PC-3 (cell line): Measurements from ENCODE around the gene RIPK3. TPM values are rescaled to one million over a fixed set of nuclear protein-coding genes. Genes with fewer than 3 reads are reported as not detected.

Experiments used
- ATAC-seq: fragments of 200-7000 bp; cut with Tn5 transposase; 2 replicates; pipeline ENCODE4 v1.9.1; 2020; ENCODE audit warnings: mild to moderate bottlenecking, moderate library complexity
- BruUV-seq: library from RNA; stranded (reverse); fragments of 400-500 nt; replicated peaks from 2 replicates; lab custom pipeline; 2021; lab: Mats Ljungman, UMichigan
- CTCF ChIA-PET: fragments of 300-600 bp; sonication (Branson Sonifier 250); formaldehyde crosslinking; loops from one replicate; lab custom pipeline; 2022; ENCODE audit warnings: antibody characterized with exemption; lab: Charles Lee
- POLR2A ChIA-PET: fragments of 300-600 bp; sonication (Branson Sonifier 250); formaldehyde crosslinking; loops from one replicate; lab custom pipeline; 2022; ENCODE audit warnings: antibody characterized with exemption; ENCODE audit not compliant: unreplicated experiment; lab: Charles Lee
- DNase-seq: peaks from one replicate; pipeline ENCODE4 v3.0.0-alpha.2; 2015
- H2AFZ ChIP-seq: fragments of 300-600 bp; sonication (generic); 2 replicates; pipeline ENCODE4 v1.6.0; 2016; ENCODE audit warnings: antibody characterized with exemption, low read length
- H3F3A ChIP-seq: fragments of 300-600 bp; sonication (generic); one replicate; pipeline ENCODE4 v1.6.0; 2017; ENCODE audit warnings: antibody characterized with exemption, low read length, control low read depth, mild to moderate bottlenecking; ENCODE audit not compliant: unreplicated experiment
- H3K27ac ChIP-seq: fragments of 300-600 bp; sonication (generic); 2 replicates; pipeline ENCODE4 v1.5.1; 2016; ENCODE audit warnings: mild to moderate bottlenecking, low read length
- H3K27me3 ChIP-seq: fragments of 300-600 bp; sonication (generic); 2 replicates; pipeline ENCODE4 v1.6.1; 2016; ENCODE audit warnings: low read length, mixed read lengths
- H3K36me3 ChIP-seq: fragments of 300-600 bp; sonication (generic); 2 replicates; pipeline ENCODE4 v1.6.1; 2016; ENCODE audit warnings: low read depth, mixed run types, low read length, mixed read lengths
- H3K4me1 ChIP-seq: fragments of 300-600 bp; sonication (generic); 2 replicates; pipeline ENCODE4 v1.5.1; 2016; ENCODE audit warnings: low read length; ENCODE audit not compliant: insufficient read depth
- H3K4me2 ChIP-seq: fragments of 300-600 bp; sonication (generic); 2 replicates; pipeline ENCODE4 v1.6.0; 2016; ENCODE audit warnings: low read length
- H3K4me3 ChIP-seq: fragments of 300-600 bp; sonication (generic); 2 replicates; pipeline ENCODE4 v1.5.1; 2016; ENCODE audit warnings: mild to moderate bottlenecking, low read length, mixed read lengths
- H3K79me2 ChIP-seq: fragments of 300-600 bp; sonication (generic); 2 replicates; pipeline ENCODE4 v1.6.1; 2017; ENCODE audit warnings: low read length, mixed read lengths
- H3K9ac ChIP-seq: fragments of 300-600 bp; sonication (generic); 2 replicates; pipeline ENCODE4 v1.6.0; 2016; ENCODE audit warnings: mild to moderate bottlenecking, low read length
- H3K9me2 ChIP-seq: fragments of 300-600 bp; sonication (generic); replicated peaks from 2 replicates; pipeline ENCODE4 v1.6.1; 2016; ENCODE audit warnings: mixed run types, low read length, mixed read lengths
- H3K9me3 ChIP-seq: fragments of 300-600 bp; sonication (generic); 2 replicates; pipeline ENCODE4 v1.6.1; 2016; ENCODE audit warnings: low read length, mixed read lengths
- H4K20me1 ChIP-seq: fragments of 300-600 bp; sonication (generic); 2 replicates; pipeline ENCODE4 v1.6.1; 2016; ENCODE audit warnings: low read length, mixed read lengths
- CTCF ChIP-seq: fragments of 300-600 bp; sonication (generic); conservative IDR thresholded peaks from 2 replicates; pipeline ENCODE4 v1.5.1; 2017; ENCODE audit warnings: antibody characterized with exemption, low read depth, mild to moderate bottlenecking, low read length
- EZH2 ChIP-seq: fragments of 300-600 bp; sonication (generic); IDR thresholded peaks from one replicate; pipeline ENCODE4 v1.6.1; 2017; ENCODE audit warnings: antibody characterized with exemption, mild to moderate bottlenecking, low read length; ENCODE audit not compliant: unreplicated experiment
- EZH2phosphoT487 ChIP-seq: fragments of 300-600 bp; sonication (generic); IDR thresholded peaks from 2 replicates; pipeline ENCODE4 v1.6.1; 2018; ENCODE audit warnings: mild to moderate bottlenecking, antibody characterized with exemption, low read length, borderline replicate concordance
- intact Hi-C: fragments of 100-400 bp; cut with micrococcal nuclease; formaldehyde crosslinking; loops from 2 replicates; pipeline ENCODE4 v1.9.0; 2023
- total RNA-seq: library from RNA; depleted of rRNA; stranded (reverse); fragments of >200 nt; gene quantifications from 2 replicates; pipeline ENCODE4 v1.2.3, GENCODE V29; 2014

The RIPK3 gene
- total RNA-seq, 1 experiment from 2014 or later = not detected

- Histone ChIP-seq H3K9me3 (no peaks in the 10 kb centered on the region), H3K79me2 (no peaks in the 10 kb centered on the region), H2AFZ (peak overlapping the region; percentile 83), H3F3A (no peaks in the 10 kb centered on the region), H4K20me1 (no peaks in the 10 kb centered on the region), H3K4me2 (peak overlapping the region; percentile 96), H3K27ac (peak overlapping the region; percentile 73), H3K36me3 (no peaks in the 10 kb centered on the region), H3K27me3 (no peaks in the 10 kb centered on the region), H3K4me1 (peaks cover 24% of the 10 kb centered on the region), H3K9ac (peak overlapping the region; percentile 65), H3K4me3 (peak overlapping the region; percentile 63), H3K9me2 (no peaks in the 10 kb centered on the region)
- ChIA-PET CTCF (interaction anchor here (0.5 to 2.2 kb wide), 8 partner anchors 10 to 76 kb away, joined by 3 to 51 read pairs (median 4); no protein-coding TSS in a partner anchor), POLR2A (interaction anchor here (0.7 to 1.3 kb wide), 3 partner anchors 14 to 65 kb away, joined by 7 to 45 read pairs (median 9); partner anchors contain the start of genes CBLN3 and KHNYN)
- TF ChIP-seq CTCF (peak; percentile 95), EZH2phosphoT487 (no peak), EZH2 (no peak)
- no TSS peak for BruUV-seq
- peak; percentile 87 for DNase-seq
- peak; percentile 43 for ATAC-seq
- intact Hi-C loops = loop anchor here (1.0 to 2.0 kb wide), 4 partner anchors 33 to 77 kb away; partner anchors contain the start of gene SDR39U1
Observed at GRCh38 chr14:24365600-24366412, 26.0 kb upstream of the RIPK3 start.

- peaks cover 24% of the 10 kb centered on the region for H3K4me1 ChIP-seq
- TF ChIP-seq EZH2phosphoT487 (no peak), CTCF (no peak), EZH2 (no peak)
- no peaks in the 10 kb centered on the region for H3K79me2 ChIP-seq
- DNase-seq (no peak), ATAC-seq (no peak)
- H3K4me2 ChIP-seq = peak overlapping the region; percentile 96
- H3K36me3 ChIP-seq = no peaks in the 10 kb centered on the region
- POLR2A ChIA-PET = no interaction called here
- no peaks in the 10 kb centered on the region for H3K27me3 ChIP-seq
- no peak overlapping the region for H3K9ac ChIP-seq
- H3K9me3 ChIP-seq = no peaks in the 10 kb centered on the region
- H3K27ac ChIP-seq = no peak overlapping the region
- intact Hi-C loops = loop anchor here (1.0 kb wide), 2 partner anchors 66 to 71 kb away; no protein-coding TSS in a partner anchor
- no peaks in the 10 kb centered on the region for H3K9me2 ChIP-seq
- no TSS peak for BruUV-seq
- CTCF ChIA-PET = interaction anchor here (1.2 to 2.2 kb wide), 2 partner anchors 67 to 72 kb away, joined by 8 to 51 read pairs; no protein-coding TSS in a partner anchor
- H4K20me1 ChIP-seq = no peaks in the 10 kb centered on the region
- H3K4me3 ChIP-seq = no peak overlapping the region; the same call in 1 of the 2 replicates
- no peaks in the 10 kb centered on the region for H3F3A ChIP-seq
- 0 out of 2 replicates have a peak overlapping the region, but pooled peaks have one; percentile 83 for H2AFZ ChIP-seq
Observed at GRCh38 chr14:24364841-24365240, 25.1 kb upstream of the RIPK3 start.
